Measurements from ENCODE around the gene EIF4G3. TPM values are rescaled to one million over a fixed set of nuclear protein-coding genes. Genes with fewer than 3 reads are reported as not detected.

The EIF4G3 gene
- total RNA-seq, 1 experiment from 2014 or later = 86.8 TPM

- no peak for DNase-seq (ENCODE audit: low spot score)
- CTCF ChIA-PET = no interaction called here
- no peak for TF ChIP-seq EZH2 (IDR thresholded peaks at IDR 0.05; ENCODE audit: borderline replicate concordance, low read depth, low read length, poor library complexity, severe bottlenecking)
- TF ChIP-seq, protein P1, sequence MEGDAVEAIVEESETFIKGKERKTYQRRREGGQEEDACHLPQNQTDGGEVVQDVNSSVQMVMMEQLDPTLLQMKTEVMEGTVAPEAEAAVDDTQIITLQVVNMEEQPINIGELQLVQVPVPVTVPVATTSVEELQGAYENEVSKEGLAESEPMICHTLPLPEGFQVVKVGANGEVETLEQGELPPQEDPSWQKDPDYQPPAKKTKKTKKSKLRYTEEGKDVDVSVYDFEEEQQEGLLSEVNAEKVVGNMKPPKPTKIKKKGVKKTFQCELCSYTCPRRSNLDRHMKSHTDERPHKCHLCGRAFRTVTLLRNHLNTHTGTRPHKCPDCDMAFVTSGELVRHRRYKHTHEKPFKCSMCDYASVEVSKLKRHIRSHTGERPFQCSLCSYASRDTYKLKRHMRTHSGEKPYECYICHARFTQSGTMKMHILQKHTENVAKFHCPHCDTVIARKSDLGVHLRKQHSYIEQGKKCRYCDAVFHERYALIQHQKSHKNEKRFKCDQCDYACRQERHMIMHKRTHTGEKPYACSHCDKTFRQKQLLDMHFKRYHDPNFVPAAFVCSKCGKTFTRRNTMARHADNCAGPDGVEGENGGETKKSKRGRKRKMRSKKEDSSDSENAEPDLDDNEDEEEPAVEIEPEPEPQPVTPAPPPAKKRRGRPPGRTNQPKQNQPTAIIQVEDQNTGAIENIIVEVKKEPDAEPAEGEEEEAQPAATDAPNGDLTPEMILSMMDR (conservative IDR thresholded peaks at IDR 0.05; ENCODE audit: low read depth, low read length) = no peak
- Histone ChIP-seq H3K36me3 (ENCODE audit: insufficient read depth, low read length, poor library complexity, severe bottlenecking) (peaks cover 9% of the 10 kb centered on the region), H3K27me3 (replicated peaks; ENCODE audit: insufficient read depth, low read depth, low read length, poor library complexity) (no peaks in the 10 kb centered on the region), H3K9me3 (ENCODE audit: low read depth, low read length, poor library complexity, severe bottlenecking) (no peaks in the 10 kb centered on the region), H3K4me1 (ENCODE audit: insufficient read depth, low read length, poor library complexity, severe bottlenecking) (no peaks in the 10 kb centered on the region), H3K4me3 (ENCODE audit: low read depth, low read length, poor library complexity, severe bottlenecking) (no peak overlapping the region), H3K27ac (ENCODE audit: low read depth, low read length, poor library complexity, severe bottlenecking) (no peak overlapping the region)
- no TSS peak for BruUV-seq (replicated peaks)
- POLR2A ChIA-PET (ENCODE audit: low non-redundant PET) = no interaction called here
- intact Hi-C loops (cut with micrococcal nuclease; ENCODE audit: unreplicated experiment) = no loop called here
Observed at GRCh38 chr1:20814534-20814871, 362.2 kb downstream of the EIF4G3 start.

- Histone ChIP-seq H3K36me3 (ENCODE audit: insufficient read depth, low read length, poor library complexity, severe bottlenecking) (peaks cover 13% of the 10 kb centered on the region), H3K27me3 (replicated peaks; ENCODE audit: insufficient read depth, low read depth, low read length, poor library complexity) (no peaks in the 10 kb centered on the region), H3K9me3 (ENCODE audit: low read depth, low read length, poor library complexity, severe bottlenecking) (no peaks in the 10 kb centered on the region), H3K4me3 (ENCODE audit: low read depth, low read length, poor library complexity, severe bottlenecking) (no peak overlapping the region), H3K4me1 (ENCODE audit: insufficient read depth, low read length, poor library complexity, severe bottlenecking) (no peaks in the 10 kb centered on the region), H3K27ac (ENCODE audit: low read depth, low read length, poor library complexity, severe bottlenecking) (no peak overlapping the region)
- CTCF ChIA-PET = no interaction called here
- intact Hi-C loops (cut with micrococcal nuclease; ENCODE audit: unreplicated experiment) = no loop called here
- no TSS peak for BruUV-seq (replicated peaks)
- TF ChIP-seq EZH2 (IDR thresholded peaks at IDR 0.05; ENCODE audit: borderline replicate concordance, low read depth, low read length, poor library complexity, severe bottlenecking) = no peak
- TF ChIP-seq, protein P1 (conservative IDR thresholded peaks at IDR 0.05; ENCODE audit: low read depth, low read length) = no peak
- POLR2A ChIA-PET (ENCODE audit: low non-redundant PET) = no interaction called here
- no peak for DNase-seq (ENCODE audit: low spot score)
Observed at GRCh38 chr1:20811916-20812315, 364.8 kb downstream of the EIF4G3 start.

GRCh38 chr1:20793236-20793635 lies 383.5 kb downstream of the EIF4G3 start:
- POLR2A ChIA-PET (ENCODE audit: low non-redundant PET) = no interaction called here
- BruUV-seq (replicated peaks) = no TSS peak
- H3K36me3 ChIP-seq (ENCODE audit: insufficient read depth, low read length, poor library complexity, severe bottlenecking) = no peaks in the 10 kb centered on the region
- CTCF ChIA-PET = no interaction called here
- DNase-seq (ENCODE audit: low spot score) = no peak
- no peaks in the 10 kb centered on the region for H3K9me3 ChIP-seq (ENCODE audit: low read depth, low read length, poor library complexity, severe bottlenecking)
- no peak for TF ChIP-seq EZH2 (IDR thresholded peaks at IDR 0.05; ENCODE audit: borderline replicate concordance, low read depth, low read length, poor library complexity, severe bottlenecking)
- TF ChIP-seq, protein P1 (conservative IDR thresholded peaks at IDR 0.05; ENCODE audit: low read depth, low read length) = no peak
- H3K27me3 ChIP-seq (replicated peaks; ENCODE audit: insufficient read depth, low read depth, low read length, poor library complexity) = no peaks in the 10 kb centered on the region
- H3K4me3 ChIP-seq (ENCODE audit: low read depth, low read length, poor library complexity, severe bottlenecking) = no peak overlapping the region
- intact Hi-C loops (cut with micrococcal nuclease; ENCODE audit: unreplicated experiment) = no loop called here
- H3K4me1 ChIP-seq (ENCODE audit: insufficient read depth, low read length, poor library complexity, severe bottlenecking) = peaks cover 4% of the 10 kb centered on the region
- no peak overlapping the region for H3K27ac ChIP-seq (ENCODE audit: low read depth, low read length, poor library complexity, severe bottlenecking)

Data from A673 (cell line).